ENCODE measurements around the gene ZNF185.

Gene ZNF185

DNA sequence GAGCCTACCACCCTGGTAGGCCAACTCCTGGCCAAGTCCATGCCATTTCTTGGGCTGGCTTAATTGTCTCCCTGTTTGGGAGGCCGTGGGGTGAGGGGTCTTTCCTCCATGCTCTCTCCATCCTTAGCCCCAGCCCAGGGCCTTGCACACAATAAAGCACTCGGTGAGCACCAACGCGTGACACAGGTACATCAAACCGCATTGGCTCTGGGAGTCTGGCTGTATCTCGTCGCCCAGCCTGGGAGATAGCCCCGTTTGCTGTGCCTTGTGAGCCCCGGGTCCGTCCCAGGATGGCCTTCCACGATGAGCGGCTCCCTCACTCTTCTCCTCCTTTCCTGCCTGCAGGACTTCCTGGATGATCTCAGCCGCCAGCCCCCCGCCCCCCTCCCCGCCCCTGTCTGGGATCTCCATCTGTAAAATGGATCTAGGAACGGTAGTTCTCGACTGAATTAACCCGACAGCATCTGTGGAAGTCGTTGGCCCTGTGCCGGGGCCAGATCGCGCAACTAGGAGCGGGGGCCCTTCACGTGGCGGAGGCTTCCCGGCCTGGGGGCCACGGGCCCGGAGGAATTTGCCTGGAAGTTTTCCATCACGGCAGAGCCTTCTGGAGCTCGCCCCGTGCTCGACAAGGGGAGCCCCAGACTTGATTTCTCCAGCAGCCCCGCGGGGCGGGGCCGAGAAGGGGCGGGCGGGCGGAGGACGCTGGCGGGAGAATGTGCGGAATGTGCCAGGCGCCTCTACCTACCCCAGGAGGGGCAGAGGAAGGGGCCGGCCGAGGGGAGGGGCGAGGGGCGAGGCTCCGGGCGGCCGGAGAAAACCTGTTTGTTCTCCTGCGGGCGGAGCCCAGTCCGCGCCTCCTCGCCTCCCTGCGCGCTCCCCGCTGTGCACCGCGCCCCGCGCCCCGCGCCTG is at the start of gene ZNF185:
Gene ZNF185 (plus strand): TSS at position 846 of the 910 bp plus-strand sequence. CDS start 16,423 bp downstream, outside the sequence.
- peak within 1 kb of the TSS; percentile 61 for H3K4me3 ChIP-seq (ENCODE audit: low read depth, low read length)
- H3K27ac ChIP-seq (ENCODE audit: low read depth, low read length) = no peak within 1 kb of the TSS; the same call in 1 of the 2 replicates
- peaks cover 14% of the 10 kb centered on the region; the same call in 1 of the 2 replicates for H3K9me3 ChIP-seq (ENCODE audit: control insufficient read depth, insufficient read depth, low read depth, low read length)
- H3K36me3 ChIP-seq (ENCODE audit: control insufficient read depth, insufficient read depth, low read length) = no peaks in the 10 kb centered on the region
- H3K27me3 ChIP-seq (ENCODE audit: control insufficient read depth, insufficient read depth, low read length) = peaks cover 8% of the 10 kb centered on the region; the same call in 1 of the 2 replicates
- H3K9ac ChIP-seq (ENCODE audit: low read length) = peak within 1 kb of the TSS; percentile 61
- peaks cover 48% of the 10 kb centered on the region for H3K4me1 ChIP-seq (ENCODE audit: control insufficient read depth, insufficient read depth, low read length)

DNA sequence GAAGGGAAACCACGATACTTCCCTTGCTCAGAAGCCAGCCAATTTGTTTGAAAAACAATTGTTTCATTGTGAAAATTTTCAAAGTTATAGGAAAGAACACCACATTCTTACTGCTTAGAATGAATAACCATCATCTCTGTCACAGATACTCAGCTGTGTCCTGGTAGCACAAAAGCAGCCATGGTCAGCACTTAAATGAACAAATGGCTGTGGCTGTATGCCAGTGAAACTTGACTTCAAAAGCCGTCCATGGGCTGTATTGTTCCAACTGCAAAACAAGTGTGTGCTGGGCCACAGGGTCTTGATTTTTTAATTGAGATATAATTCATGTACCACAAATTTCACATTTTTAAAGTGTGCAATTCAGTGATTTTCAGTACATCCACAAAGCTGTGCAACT is 47.4 kb upstream of the ZNF185 start:
- Histone ChIP-seq H3K36me3 (ENCODE audit: control insufficient read depth, insufficient read depth, low read length) (peaks cover 71% of the 10 kb centered on the region), H3K27me3 (ENCODE audit: control insufficient read depth, insufficient read depth, low read length) (no peaks in the 10 kb centered on the region), H3K27ac (ENCODE audit: low read depth, low read length) (no peak overlapping the region), H3K4me3 (ENCODE audit: low read depth, low read length) (no peak overlapping the region), H3K4me1 (ENCODE audit: control insufficient read depth, insufficient read depth, low read length) (no peaks in the 10 kb centered on the region), H3K9me3 (ENCODE audit: control insufficient read depth, insufficient read depth, low read depth, low read length) (peaks cover 15% of the 10 kb centered on the region; the same call in 1 of the 2 replicates), H3K9ac (ENCODE audit: low read length) (no peak overlapping the region)

DNA sequence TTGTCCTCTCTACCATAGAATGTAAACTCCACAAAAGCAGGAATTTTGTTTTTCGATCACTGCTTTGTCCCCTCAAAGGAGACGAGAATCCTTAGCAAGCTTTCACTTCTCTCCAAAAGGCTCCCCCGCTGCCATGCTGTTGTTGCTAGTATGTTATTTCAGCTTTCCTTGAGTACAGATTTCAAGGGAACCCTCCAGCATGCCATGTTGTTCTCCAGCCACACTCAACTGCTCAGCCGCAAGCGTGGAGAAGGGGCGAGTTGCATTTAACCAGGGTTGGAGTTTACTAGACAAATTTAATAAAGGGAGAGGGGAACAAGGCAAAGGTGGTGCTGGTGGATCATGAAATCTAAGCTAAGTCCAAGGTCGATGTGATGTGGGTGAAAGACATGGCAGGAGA is 43.9 kb upstream of the ZNF185 start:
- no peaks in the 10 kb centered on the region for H3K27me3 ChIP-seq (ENCODE audit: control insufficient read depth, insufficient read depth, low read length)
- no peak overlapping the region for H3K4me3 ChIP-seq (ENCODE audit: low read depth, low read length)
- H3K4me1 ChIP-seq (ENCODE audit: control insufficient read depth, insufficient read depth, low read length) = no peaks in the 10 kb centered on the region
- peaks cover 15% of the 10 kb centered on the region; the same call in 1 of the 2 replicates for H3K9me3 ChIP-seq (ENCODE audit: control insufficient read depth, insufficient read depth, low read depth, low read length)
- H3K27ac ChIP-seq (ENCODE audit: low read depth, low read length) = no peak overlapping the region
- no peak overlapping the region for H3K9ac ChIP-seq (ENCODE audit: low read length)
- H3K36me3 ChIP-seq (ENCODE audit: control insufficient read depth, insufficient read depth, low read length) = peaks cover 57% of the 10 kb centered on the region

DNA sequence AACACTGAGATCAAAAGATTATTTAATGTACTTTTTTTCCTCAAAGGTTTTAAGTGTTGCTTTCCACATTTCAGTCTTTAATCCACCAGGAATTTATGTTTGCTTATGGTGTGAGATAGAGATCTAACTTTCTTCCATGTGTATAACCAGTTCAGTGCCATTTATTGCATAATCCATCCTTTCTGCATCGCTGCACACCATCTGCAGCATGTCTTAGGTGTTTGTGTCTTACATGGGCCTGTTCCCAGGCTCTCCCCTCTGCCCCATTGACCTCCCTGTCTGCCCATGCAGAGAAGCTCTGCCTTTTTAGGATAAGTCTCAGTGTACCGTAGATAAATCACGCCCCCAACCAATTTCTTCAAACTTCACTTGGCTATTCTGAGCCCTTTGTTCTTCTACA is 36.8 kb upstream of the ZNF185 start:
- Histone ChIP-seq H3K9ac (ENCODE audit: low read length) (no peak overlapping the region), H3K9me3 (ENCODE audit: control insufficient read depth, insufficient read depth, low read depth, low read length) (peaks cover 16% of the 10 kb centered on the region; the same call in 1 of the 2 replicates), H3K27ac (ENCODE audit: low read depth, low read length) (no peak overlapping the region), H3K36me3 (ENCODE audit: control insufficient read depth, insufficient read depth, low read length) (peaks cover 55% of the 10 kb centered on the region), H3K4me1 (ENCODE audit: control insufficient read depth, insufficient read depth, low read length) (no peaks in the 10 kb centered on the region), H3K4me3 (ENCODE audit: low read depth, low read length) (no peak overlapping the region), H3K27me3 (ENCODE audit: control insufficient read depth, insufficient read depth, low read length) (no peaks in the 10 kb centered on the region)

DNA sequence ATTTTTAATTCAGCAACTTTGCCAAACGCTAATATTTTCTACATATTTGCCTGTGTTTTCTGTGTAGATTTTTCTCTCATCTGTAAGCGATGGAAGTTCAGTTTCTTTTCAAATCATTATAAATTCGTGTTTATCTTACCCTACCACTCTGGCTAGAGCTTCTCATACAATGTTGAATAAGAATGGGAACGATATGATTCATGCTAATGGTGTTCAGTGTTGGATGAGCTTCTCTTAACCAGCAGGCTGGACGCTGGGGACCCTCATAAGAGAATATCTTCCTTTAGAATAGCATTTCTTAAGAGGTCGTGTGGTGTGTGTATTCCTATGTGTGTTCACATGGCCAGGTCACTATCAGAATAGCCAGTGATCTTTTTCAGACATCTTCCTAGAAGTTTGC is 36.0 kb upstream of the ZNF185 start:
- H3K36me3 ChIP-seq (ENCODE audit: control insufficient read depth, insufficient read depth, low read length) = peaks cover 62% of the 10 kb centered on the region
- no peak overlapping the region for H3K4me3 ChIP-seq (ENCODE audit: low read depth, low read length)
- no peaks in the 10 kb centered on the region for H3K4me1 ChIP-seq (ENCODE audit: control insufficient read depth, insufficient read depth, low read length)
- no peaks in the 10 kb centered on the region for H3K27me3 ChIP-seq (ENCODE audit: control insufficient read depth, insufficient read depth, low read length)
- peaks cover 20% of the 10 kb centered on the region; the same call in 1 of the 2 replicates for H3K9me3 ChIP-seq (ENCODE audit: control insufficient read depth, insufficient read depth, low read depth, low read length)
- H3K9ac ChIP-seq (ENCODE audit: low read length) = no peak overlapping the region
- H3K27ac ChIP-seq (ENCODE audit: low read depth, low read length) = no peak overlapping the region

DNA sequence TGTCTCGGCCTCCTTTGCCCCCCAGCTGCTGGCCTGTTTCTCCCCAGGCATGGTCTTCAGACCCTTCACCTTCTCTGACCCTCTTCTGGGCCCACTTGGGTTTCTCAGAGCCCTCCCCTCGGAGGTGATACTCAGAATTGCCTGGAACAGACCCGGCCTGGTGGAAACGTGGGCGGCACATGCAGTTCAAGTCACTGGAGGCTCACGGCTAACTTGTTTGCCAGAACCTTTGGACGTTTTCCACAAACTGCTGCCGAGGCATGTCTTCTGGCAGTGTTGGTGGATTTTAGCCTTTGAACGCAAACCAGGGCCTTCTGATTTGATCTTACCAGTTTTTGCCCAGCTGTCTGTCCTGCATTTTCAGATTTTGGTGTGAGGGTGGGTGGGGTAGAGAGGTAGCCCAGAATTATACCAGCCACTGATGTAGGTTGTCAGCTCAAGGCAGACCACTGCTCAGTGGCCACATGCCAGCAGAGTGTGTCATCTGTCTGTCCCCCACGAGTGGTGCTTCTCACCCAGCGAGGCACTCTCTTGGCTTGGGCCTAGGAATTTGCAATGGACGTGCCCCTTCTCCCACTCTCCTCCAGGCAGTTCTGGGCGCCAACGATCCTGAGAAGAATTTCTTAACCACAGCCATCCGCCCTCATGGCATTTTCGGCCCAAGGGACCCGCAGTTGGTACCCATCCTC is 32.5 kb upstream of the ZNF185 start:
- Histone ChIP-seq H3K27me3 (ENCODE audit: control insufficient read depth, insufficient read depth, low read length) (no peaks in the 10 kb centered on the region), H3K9me3 (ENCODE audit: control insufficient read depth, insufficient read depth, low read depth, low read length) (peaks cover 30% of the 10 kb centered on the region; the same call in 1 of the 2 replicates), H3K27ac (ENCODE audit: low read depth, low read length) (no peak overlapping the region), H3K4me3 (ENCODE audit: low read depth, low read length) (no peak overlapping the region), H3K36me3 (ENCODE audit: control insufficient read depth, insufficient read depth, low read length) (peaks cover 73% of the 10 kb centered on the region), H3K4me1 (ENCODE audit: control insufficient read depth, insufficient read depth, low read length) (no peaks in the 10 kb centered on the region), H3K9ac (ENCODE audit: low read length) (no peak overlapping the region)

DNA sequence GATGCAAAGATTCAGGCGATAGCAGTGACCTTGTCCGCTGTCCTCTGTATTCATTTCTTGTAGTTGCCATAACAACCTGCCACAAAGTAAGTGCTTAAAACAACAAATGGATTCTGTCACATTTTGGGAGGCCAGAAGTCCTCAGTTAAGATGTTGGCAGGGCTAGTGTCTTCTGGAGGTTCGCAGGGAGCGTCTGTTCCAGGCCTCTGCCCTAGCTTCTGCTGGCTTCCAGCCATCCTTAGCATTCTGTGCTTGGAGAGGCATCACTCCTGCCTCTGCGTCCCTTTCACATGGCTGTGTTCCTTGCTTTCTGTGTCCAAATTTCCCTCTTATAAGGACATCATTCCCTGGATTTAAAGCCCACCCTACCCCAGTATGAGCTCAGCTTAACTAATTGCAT is 31.5 kb upstream of the ZNF185 start:
- H3K36me3 ChIP-seq (ENCODE audit: control insufficient read depth, insufficient read depth, low read length) = peaks cover 74% of the 10 kb centered on the region
- no peaks in the 10 kb centered on the region for H3K27me3 ChIP-seq (ENCODE audit: control insufficient read depth, insufficient read depth, low read length)

DNA sequence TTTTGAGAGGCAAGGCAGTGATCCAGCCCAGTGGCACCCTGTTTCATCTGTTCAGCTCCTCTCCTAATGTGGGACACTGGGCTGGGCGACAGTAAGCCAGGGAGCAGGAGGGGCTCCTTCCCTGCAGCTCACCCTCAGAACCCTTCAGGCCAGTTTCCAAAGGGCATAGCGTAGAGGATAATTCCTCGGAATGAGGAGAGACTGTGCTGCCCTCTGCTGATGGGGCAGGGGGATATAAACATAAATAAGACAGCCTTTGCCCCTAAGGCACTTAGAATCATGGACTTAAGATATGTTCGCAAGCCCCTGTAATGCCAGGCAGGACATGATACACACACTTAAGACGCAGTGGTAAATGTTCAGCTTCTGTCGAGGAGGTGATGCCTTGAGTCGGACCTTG is 27.9 kb upstream of the ZNF185 start:
- peaks cover 38% of the 10 kb centered on the region; the same call in 1 of the 2 replicates for H3K9me3 ChIP-seq (ENCODE audit: control insufficient read depth, insufficient read depth, low read depth, low read length)
- H3K36me3 ChIP-seq (ENCODE audit: control insufficient read depth, insufficient read depth, low read length) = peaks cover 47% of the 10 kb centered on the region
- H3K27ac ChIP-seq (ENCODE audit: low read depth, low read length) = no peak overlapping the region
- no peaks in the 10 kb centered on the region for H3K27me3 ChIP-seq (ENCODE audit: control insufficient read depth, insufficient read depth, low read length)
- no peak overlapping the region for H3K9ac ChIP-seq (ENCODE audit: low read length)
- H3K4me3 ChIP-seq (ENCODE audit: low read depth, low read length) = no peak overlapping the region
- H3K4me1 ChIP-seq (ENCODE audit: control insufficient read depth, insufficient read depth, low read length) = no peaks in the 10 kb centered on the region

More for the DNA sequence above, 31.5 kb upstream of the ZNF185 start:
- H3K9me3 ChIP-seq (ENCODE audit: control insufficient read depth, insufficient read depth, low read depth, low read length) = peaks cover 31% of the 10 kb centered on the region; the same call in 1 of the 2 replicates
- H3K9ac ChIP-seq (ENCODE audit: low read length) = no peak overlapping the region
- H3K4me3 ChIP-seq (ENCODE audit: low read depth, low read length) = no peak overlapping the region
- H3K4me1 ChIP-seq (ENCODE audit: control insufficient read depth, insufficient read depth, low read length) = no peaks in the 10 kb centered on the region
- H3K27ac ChIP-seq (ENCODE audit: low read depth, low read length) = no peak overlapping the region

DNA sequence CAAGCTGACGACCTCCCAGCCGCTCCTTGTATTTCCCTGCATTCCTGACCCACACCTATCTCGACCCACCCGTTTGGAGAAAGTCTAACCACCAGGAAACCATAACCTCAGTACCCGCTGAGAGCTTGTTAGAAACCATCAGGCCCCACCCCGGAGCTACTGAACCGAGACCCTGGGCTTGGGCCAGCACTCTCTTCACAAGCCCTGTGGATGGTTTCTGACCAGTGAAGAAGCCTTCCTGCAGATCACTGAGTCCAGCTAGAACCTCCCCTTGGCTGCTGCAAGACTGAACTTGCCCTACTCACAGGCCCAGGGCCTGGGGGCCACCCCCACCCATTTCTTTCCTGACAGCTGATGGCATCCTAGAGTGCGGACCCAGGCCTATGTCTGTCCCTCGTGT is 26.6 kb upstream of the ZNF185 start:
- no peak overlapping the region for H3K4me3 ChIP-seq (ENCODE audit: low read depth, low read length)
- peaks cover 35% of the 10 kb centered on the region for H3K36me3 ChIP-seq (ENCODE audit: control insufficient read depth, insufficient read depth, low read length)
- H3K4me1 ChIP-seq (ENCODE audit: control insufficient read depth, insufficient read depth, low read length) = no peaks in the 10 kb centered on the region
- no peaks in the 10 kb centered on the region for H3K27me3 ChIP-seq (ENCODE audit: control insufficient read depth, insufficient read depth, low read length)
- H3K9me3 ChIP-seq (ENCODE audit: control insufficient read depth, insufficient read depth, low read depth, low read length) = peaks cover 40% of the 10 kb centered on the region; the same call in 1 of the 2 replicates
- no peak overlapping the region for H3K9ac ChIP-seq (ENCODE audit: low read length)
- no peak overlapping the region for H3K27ac ChIP-seq (ENCODE audit: low read depth, low read length)

DNA sequence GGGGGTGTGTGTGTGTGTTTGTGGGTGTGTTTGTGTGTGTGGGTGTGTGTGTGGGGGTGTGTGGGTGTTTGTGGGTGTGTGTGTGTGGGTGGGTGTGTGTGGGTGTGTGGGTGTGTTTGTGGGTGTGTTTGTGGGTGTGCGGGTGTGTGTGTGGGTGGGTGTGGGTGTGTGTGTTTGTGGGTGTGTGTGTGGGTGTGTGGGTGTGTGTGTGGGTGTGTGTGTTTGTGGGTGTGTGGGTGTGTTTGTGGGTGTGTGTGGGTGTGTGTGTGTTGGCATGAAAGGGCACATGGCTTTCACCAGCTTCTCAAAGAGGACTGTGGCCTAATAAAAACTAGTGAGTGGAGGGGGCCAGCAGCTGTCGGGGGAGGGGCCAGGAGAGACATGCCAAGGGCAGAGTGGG is 25.3 kb upstream of the ZNF185 start:
- no peak overlapping the region for H3K27ac ChIP-seq (ENCODE audit: low read depth, low read length)
- no peaks in the 10 kb centered on the region for H3K27me3 ChIP-seq (ENCODE audit: control insufficient read depth, insufficient read depth, low read length)

DNA sequence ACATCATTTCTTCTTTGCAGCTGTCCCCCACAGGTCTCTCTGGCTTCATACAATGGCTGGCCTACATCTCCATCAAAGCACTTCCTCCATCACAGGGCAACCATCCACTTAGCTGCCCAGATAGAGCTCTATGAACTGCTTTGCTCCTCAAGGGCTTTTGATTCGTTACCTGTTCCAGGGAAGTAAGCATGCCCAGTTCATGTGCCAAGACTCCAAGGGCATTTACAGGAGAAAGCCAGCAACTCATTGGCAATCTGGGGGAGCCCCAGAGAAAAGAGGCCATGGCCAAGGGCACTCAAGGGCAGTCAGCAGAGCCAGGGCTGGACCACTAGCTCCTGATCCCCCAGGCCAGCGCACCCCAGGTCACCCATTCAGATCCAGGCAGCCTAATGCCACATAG is 24.5 kb upstream of the ZNF185 start:
- peaks cover 17% of the 10 kb centered on the region for H3K36me3 ChIP-seq (ENCODE audit: control insufficient read depth, insufficient read depth, low read length)
- H3K9ac ChIP-seq (ENCODE audit: low read length) = no peak overlapping the region
- no peak overlapping the region for H3K27ac ChIP-seq (ENCODE audit: low read depth, low read length)
- H3K27me3 ChIP-seq (ENCODE audit: control insufficient read depth, insufficient read depth, low read length) = no peaks in the 10 kb centered on the region
- H3K9me3 ChIP-seq (ENCODE audit: control insufficient read depth, insufficient read depth, low read depth, low read length) = peaks cover 45% of the 10 kb centered on the region; the same call in 1 of the 2 replicates
- no peaks in the 10 kb centered on the region for H3K4me1 ChIP-seq (ENCODE audit: control insufficient read depth, insufficient read depth, low read length)
- H3K4me3 ChIP-seq (ENCODE audit: low read depth, low read length) = no peak overlapping the region

More for the DNA sequence above, 25.3 kb upstream of the ZNF185 start:
- Histone ChIP-seq H3K4me3 (ENCODE audit: low read depth, low read length) (no peak overlapping the region), H3K9ac (ENCODE audit: low read length) (no peak overlapping the region), H3K36me3 (ENCODE audit: control insufficient read depth, insufficient read depth, low read length) (peaks cover 23% of the 10 kb centered on the region), H3K9me3 (ENCODE audit: control insufficient read depth, insufficient read depth, low read depth, low read length) (peaks cover 42% of the 10 kb centered on the region; the same call in 1 of the 2 replicates), H3K4me1 (ENCODE audit: control insufficient read depth, insufficient read depth, low read length) (no peaks in the 10 kb centered on the region)

All from HUES6 (cell line).